WERI-Rb-1 (cell line): ENCODE measurements around the gene NAA60.

Experiments
- DNase-seq: peaks from one replicate; pipeline ENCODE4 v3.0.0-alpha.2; 2020
- H3K27ac ChIP-seq: fragments of 250-450 bp; sonication (Bioruptor Pico); 2 replicates; pipeline ENCODE4 v1.5.1; 2020; ENCODE audit warnings: mild to moderate bottlenecking, moderate library complexity
- H3K27me3 ChIP-seq: fragments of 250-450 bp; sonication (Bioruptor Pico); 2 replicates; pipeline ENCODE4 v1.5.1; 2021; ENCODE audit warnings: mild to moderate bottlenecking, low read depth, moderate library complexity; ENCODE audit not compliant: insufficient read depth, severe bottlenecking
- H3K36me3 ChIP-seq: fragments of 250-450 bp; sonication (Bioruptor Pico); 2 replicates; pipeline ENCODE4 v1.5.1; 2020; ENCODE audit warnings: mild to moderate bottlenecking, moderate library complexity
- H3K4me3 ChIP-seq: 2 replicates; pipeline ENCODE4 v1.5.1; 2011; ENCODE audit warnings: low read depth, mild to moderate bottlenecking, control low read depth, low read length
- H3K9me3 ChIP-seq: fragments of 250-450 bp; sonication (Bioruptor Pico); 2 replicates; pipeline ENCODE4 v1.5.1; 2021; ENCODE audit warnings: mild to moderate bottlenecking, moderate library complexity; ENCODE audit not compliant: severe bottlenecking
- CTCF ChIP-seq: IDR thresholded peaks from 2 replicates; pipeline ENCODE4 v1.5.1; 2011; ENCODE audit warnings: low read depth, mild to moderate bottlenecking, control low read depth, inconsistent platforms, low read length

The NAA60 gene

DNA sequence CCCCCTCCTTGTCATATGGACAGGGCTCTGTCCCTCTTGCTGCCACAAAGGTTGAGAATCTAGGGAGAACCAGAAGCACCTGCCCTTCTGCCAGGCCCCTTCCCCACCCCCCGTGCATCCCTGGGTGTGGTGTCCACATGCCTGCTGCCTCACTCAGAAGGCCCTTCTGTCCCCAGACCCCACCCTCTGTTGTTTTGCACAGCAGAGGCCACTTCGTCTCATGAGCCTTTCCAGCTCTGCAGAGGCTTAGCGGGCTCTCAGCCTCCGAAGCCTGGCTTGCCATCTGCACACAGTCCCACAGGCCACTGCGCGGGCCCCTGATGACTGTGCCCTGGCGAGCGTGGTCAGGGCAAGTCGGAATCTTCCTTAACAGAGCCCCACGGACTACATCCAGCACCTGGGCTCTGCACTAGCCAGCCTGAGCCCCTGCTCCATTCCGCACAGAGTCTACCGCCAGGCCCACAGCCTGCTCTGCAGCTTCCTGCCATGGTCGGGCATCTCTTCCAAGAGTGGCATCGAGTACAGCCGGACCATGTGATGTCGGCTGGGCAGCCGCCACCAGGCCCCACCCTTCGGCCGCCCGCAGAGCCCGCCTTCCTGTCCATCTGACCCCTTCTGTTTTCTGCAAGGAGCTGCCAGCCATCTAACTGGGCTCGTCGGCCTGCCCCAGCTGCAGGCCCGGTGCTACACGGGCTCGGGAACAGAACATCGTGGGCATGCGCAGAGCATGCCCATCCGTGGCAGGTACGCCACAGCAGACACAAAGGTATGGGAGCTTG is 41.0 kb downstream of the NAA60 start:
- peaks cover 68% of the 10 kb centered on the region for H3K36me3 ChIP-seq
- no peaks in the 10 kb centered on the region for H3K27me3 ChIP-seq
- no peak overlapping the region for H3K4me3 ChIP-seq
- TF ChIP-seq CTCF, result no peak
- peak; percentile 88 for DNase-seq
- H3K27ac ChIP-seq, result peak overlapping the region; percentile 65
- no peaks in the 10 kb centered on the region for H3K9me3 ChIP-seq

- Histone ChIP-seq H3K36me3 (peaks cover 61% of the 10 kb centered on the region), H3K27ac (peak overlapping the region; percentile 65), H3K27me3 (no peaks in the 10 kb centered on the region), H3K9me3 (no peaks in the 10 kb centered on the region), H3K4me3 (no peak overlapping the region)
- TF ChIP-seq CTCF, result no peak
- no peak for DNase-seq
These were observed 41.7 kb downstream of the NAA60 start for GRCh38 chr16:3485097-3485745.

GRCh38 chr16:3485821-3486505 is 42.5 kb downstream of the NAA60 start:
- Histone ChIP-seq H3K9me3 (no peaks in the 10 kb centered on the region), H3K36me3 (peaks cover 60% of the 10 kb centered on the region), H3K27me3 (no peaks in the 10 kb centered on the region), H3K4me3 (no peak overlapping the region), H3K27ac (peak overlapping the region; percentile 65)
- peak; percentile 80 for DNase-seq
- peak; percentile 79 for TF ChIP-seq CTCF

DNA sequence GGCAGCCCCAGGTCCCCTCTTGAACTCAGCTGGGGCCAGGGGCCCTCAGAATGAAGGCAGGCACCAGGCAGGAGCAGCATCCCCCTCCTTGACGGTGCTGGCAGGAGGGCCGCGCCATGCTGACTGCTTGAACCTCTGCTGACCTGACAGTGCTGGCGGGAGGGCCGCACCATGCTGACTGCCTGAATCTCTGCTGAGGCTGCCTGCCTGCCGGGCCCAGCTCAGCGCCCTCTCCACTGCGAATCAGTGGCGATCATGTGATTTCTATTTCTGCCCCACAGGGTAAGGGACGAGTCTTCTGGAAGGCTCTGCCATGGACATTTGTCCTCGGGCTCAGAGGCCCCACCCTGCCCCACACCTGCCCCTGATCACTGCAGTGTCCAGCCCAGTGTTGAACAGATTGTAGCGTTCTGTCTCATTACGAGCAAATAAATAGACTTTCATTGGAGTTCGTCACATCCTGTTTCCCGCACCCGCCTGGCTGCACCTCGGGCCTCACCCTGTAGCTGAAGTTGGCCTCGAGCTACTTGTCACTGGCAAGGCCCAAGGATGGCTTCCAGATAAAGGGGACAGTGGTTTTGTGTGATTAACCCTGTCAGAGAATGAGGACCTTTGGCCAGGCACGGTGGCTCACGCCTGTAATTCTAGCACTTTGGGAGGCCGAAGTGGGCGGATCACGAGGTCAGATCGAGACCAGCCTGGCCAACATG is 43.2 kb downstream of the NAA60 start:
- H3K9me3 ChIP-seq, result no peaks in the 10 kb centered on the region
- H3K36me3 ChIP-seq, result peaks cover 55% of the 10 kb centered on the region
- TF ChIP-seq CTCF, result no peak

GRCh38 chr16:3487521-3488410 is 44.3 kb downstream of the NAA60 start:
- Histone ChIP-seq H3K36me3 (peaks cover 46% of the 10 kb centered on the region), H3K27me3 (no peaks in the 10 kb centered on the region), H3K9me3 (no peaks in the 10 kb centered on the region), H3K27ac (peak overlapping the region; percentile 44), H3K4me3 (no peak overlapping the region)
- DNase-seq, result peak; percentile 45
- peak; percentile 38; the same call in 1 of the 2 replicates for TF ChIP-seq CTCF

More for the DNA sequence above, 43.2 kb downstream of the NAA60 start:
- Histone ChIP-seq H3K27ac (no peak overlapping the region), H3K27me3 (no peaks in the 10 kb centered on the region), H3K4me3 (no peak overlapping the region)
- DNase-seq, result no peak
